Fibroblast of lung (primary cell): Measurements from ENCODE around the gene CPA1.

Experiments used
- CTCF ChIP-seq, 2 donors: IDR thresholded peaks in 1 of 2; conservative IDR thresholded peaks in 1 of 2; 1 replicate in 1 of 2; 2 replicates in 1 of 2; pipeline ENCODE4 v1.5.1; 2011 to 2012; ENCODE audit warnings: low read length in 2 of 2, control low read depth in 1 of 2, inconsistent platforms in 1 of 2, low read depth in 1 of 2, mild to moderate bottlenecking in 1 of 2
- EZH2 ChIP-seq: IDR thresholded peaks from 2 replicates; pipeline ENCODE4 v1.5.1; 2012; ENCODE audit warnings: low read length, control low read depth, mild to moderate bottlenecking; ENCODE audit errors: missing control alignments

GRCh38 chr7:130430115-130430514 lies 49.8 kb downstream of the CPA1 start:
- TF ChIP-seq CTCF (conservative IDR thresholded peaks at IDR 0.05 in 1 of 2, IDR thresholded peaks at IDR 0.05 in 1 of 2; ENCODE audit: low read depth in 1 of 2, low read length in 2 of 2) (no peak), EZH2 (no peak)
